Omental fat pad (tissue), 4 donors: ENCODE results near the gene KIF5A. TPM values are rescaled to one million over a fixed set of nuclear protein-coding genes. Genes with fewer than 3 reads are reported as not detected.

ENCODE experiments used
- ATAC-seq: fragments of 150-250 bp; one replicate; pipeline ENCODE4 v1.9.1; 2016; ENCODE audit warnings: mild to moderate bottlenecking, moderate library complexity; ENCODE audit not compliant: low FRiP score
- DNase-seq: peaks from one replicate; pipeline ENCODE4 v3.0.0-alpha.2; 2019; ENCODE audit warnings: low spot score
- CTCF ChIP-seq, 3 donors: fragments of 450-650 bp; IDR thresholded peaks; one replicate each; pipeline ENCODE4 v1.5.1; 2016 to 2017; ENCODE audit warnings: antibody characterized with exemption in 3 of 3, mild to moderate bottlenecking in 3 of 3, moderate library complexity in 2 of 3
- total RNA-seq, 4 donors: library from RNA; depleted of rRNA; stranded (reverse); fragments of >200 nt; gene quantifications; one replicate each; pipeline ENCODE4 v1.1.0, GENCODE V29; 2016

The KIF5A gene
- total RNA-seq, 4 donors from 2014 or later, result 0.09 to 0.13 TPM; not detected in 2

GRCh38 chr12:57624441-57625220 is 74.8 kb downstream of the KIF5A start:
- no peak for DNase-seq
- ATAC-seq, result no peak
- no peak for TF ChIP-seq CTCF (IDR thresholded peaks at IDR 0.05)

DNA sequence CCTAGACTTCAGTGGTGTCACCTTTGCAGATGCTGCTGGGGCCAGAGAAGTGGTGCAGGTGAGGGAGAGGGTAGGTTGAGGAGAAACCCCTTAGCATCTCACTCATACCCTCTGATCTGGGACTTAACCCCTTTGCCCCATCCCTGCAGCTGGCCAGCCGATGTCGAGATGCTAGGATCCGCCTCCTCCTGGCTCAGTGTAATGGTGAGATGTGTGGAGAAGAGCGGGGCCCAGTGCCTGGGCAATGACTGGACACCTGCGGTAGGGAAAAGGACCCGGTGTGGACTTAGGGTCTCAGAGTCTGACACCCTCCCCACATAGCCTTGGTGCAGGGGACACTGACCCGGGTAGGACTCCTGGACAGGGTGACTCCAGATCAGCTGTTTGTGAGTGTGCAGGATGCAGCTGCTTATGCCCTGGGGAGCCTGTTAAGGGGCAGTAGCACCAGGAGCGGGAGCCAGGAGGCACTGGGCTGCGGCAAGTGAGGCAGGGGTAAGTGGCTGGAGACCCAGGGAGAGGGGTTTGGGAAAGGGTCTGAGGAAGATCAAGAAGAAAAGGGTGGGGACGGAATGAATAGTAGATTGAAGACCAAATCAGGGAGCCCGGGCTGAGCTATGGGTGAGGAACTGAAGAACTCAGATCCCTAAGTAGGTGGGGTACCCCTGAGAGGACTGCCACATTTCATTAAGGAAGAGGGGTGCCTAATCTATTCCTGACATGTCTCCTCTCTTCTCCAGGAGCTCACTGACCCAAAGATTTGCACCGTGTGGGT is 75.6 kb downstream of the KIF5A start:
- DNase-seq (no peak), ATAC-seq (no peak)
- TF ChIP-seq CTCF (IDR thresholded peaks at IDR 0.05), result no peak

DNA sequence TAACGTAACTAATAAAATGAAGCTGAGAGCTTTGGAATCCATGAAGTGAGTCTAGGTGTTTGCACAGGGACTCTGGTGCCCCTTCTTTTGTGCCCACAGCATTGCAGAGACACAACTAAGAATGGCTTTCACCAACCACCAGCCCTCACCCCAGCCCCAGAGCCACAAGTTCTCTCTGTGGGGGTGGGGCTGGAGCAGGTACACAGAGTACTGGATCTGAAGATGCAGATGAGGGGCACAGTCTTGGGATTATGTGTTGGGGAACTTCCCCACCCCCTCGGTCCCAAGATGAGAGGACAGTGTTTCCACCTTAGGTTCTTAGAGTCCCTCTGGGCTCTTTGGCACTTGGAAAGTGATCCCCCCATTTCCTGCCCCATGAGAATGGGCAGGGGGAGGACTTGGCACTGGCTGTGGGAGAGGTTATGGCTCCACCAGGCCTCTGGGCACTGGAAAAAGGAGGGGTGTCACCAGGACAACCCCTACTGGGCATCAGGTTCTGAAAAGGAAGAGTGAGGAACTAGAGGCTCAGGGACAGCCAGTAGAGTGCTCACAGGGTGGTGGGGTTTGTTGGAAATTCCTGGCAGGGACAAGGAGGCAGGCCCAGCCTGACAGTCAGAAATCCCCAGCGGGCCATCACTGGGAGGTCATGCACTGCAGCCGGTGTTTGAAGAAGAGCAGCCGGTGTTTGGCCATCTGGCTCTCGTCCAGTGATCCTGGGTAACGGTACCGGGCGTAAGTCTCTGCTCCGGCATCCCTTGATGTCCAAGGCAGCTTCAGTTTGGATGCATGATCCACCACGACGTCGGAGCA is 76.5 kb downstream of the KIF5A start:
- ATAC-seq (no peak), DNase-seq (no peak)
- no peak for TF ChIP-seq CTCF (IDR thresholded peaks at IDR 0.05)

- no peak for TF ChIP-seq CTCF (IDR thresholded peaks at IDR 0.05)
- ATAC-seq, result no peak
- no peak for DNase-seq
Observed at GRCh38 chr12:57626921-57627445, 77.1 kb downstream of the KIF5A start.

DNA sequence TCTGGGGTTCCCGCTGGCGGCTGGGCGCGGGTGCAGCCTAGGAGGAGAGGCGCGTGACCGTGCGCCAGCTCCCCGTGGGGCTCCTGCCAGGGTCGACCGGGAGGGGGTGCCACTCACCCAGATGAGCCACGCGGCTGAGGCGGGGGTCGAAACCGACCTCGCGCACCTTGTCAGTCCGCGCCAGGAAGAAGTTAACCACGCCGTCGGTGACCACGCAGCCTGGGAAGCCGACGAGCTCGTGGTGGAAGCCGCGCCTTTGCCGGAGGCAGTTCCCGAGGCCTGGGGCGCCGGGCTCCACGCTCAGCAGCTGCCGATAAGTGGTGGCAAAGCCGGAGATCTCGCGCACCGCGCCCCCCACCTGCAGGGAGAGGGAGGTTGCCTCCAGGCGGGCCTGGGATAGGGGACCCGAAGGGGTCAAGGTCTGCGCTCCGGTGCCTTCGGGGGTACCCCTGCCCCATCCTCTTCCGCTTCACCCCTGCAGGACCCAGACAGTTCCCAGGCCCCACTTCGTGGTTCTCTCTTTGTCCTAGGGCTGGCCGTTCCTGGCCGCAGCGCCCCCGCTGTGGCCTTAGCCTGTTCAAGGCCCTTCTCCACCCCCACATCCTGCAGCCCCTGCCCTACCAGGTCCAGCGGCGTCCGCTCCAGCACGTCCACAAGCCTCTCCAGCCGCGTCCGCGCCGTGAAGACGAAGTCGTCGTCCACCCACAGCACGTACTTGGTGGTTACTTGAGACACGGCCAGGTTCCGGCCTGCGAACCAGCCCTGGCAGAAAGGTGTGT is 77.8 kb downstream of the KIF5A start:
- no peak for TF ChIP-seq CTCF (IDR thresholded peaks at IDR 0.05)
- ATAC-seq (no peak), DNase-seq (no peak)
